ENCODE results near the gene CD79B. TPM values are rescaled to one million over a fixed set of nuclear protein-coding genes. Genes with fewer than 3 reads are reported as not detected.
A peak's percentile ranks its signal among the peaks of the same experiment; 100 is the strongest.
"Not testable (repeated sequence)": the region's sequence is repeated elsewhere in the genome, so short reads cannot be mapped to it uniquely, and the experiment has no call there.

The CD79B gene
- total RNA-seq, 1 donor from 2014 or later, result not detected

DNA sequence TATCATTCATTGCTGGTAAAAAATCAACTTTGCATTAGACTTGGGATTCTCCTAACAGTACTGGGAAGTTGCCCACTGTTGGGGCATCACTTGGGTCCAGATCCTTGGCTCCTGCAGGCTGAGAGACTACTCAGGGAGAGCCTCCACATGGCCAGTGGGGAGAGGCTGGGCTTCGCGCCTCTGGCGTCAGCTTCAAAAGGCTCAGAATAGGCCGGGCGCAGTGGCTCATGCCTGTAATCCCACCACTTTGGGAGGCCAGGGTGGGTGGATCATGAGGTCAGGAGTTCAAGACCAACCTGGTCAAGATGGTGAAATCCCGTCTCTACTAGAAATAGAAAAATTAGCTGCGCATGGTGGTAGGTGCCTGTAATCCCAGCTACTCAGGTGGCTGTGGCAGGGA is 17.7 kb downstream of the CD79B start:
- TF ChIP-seq, protein P1, sequence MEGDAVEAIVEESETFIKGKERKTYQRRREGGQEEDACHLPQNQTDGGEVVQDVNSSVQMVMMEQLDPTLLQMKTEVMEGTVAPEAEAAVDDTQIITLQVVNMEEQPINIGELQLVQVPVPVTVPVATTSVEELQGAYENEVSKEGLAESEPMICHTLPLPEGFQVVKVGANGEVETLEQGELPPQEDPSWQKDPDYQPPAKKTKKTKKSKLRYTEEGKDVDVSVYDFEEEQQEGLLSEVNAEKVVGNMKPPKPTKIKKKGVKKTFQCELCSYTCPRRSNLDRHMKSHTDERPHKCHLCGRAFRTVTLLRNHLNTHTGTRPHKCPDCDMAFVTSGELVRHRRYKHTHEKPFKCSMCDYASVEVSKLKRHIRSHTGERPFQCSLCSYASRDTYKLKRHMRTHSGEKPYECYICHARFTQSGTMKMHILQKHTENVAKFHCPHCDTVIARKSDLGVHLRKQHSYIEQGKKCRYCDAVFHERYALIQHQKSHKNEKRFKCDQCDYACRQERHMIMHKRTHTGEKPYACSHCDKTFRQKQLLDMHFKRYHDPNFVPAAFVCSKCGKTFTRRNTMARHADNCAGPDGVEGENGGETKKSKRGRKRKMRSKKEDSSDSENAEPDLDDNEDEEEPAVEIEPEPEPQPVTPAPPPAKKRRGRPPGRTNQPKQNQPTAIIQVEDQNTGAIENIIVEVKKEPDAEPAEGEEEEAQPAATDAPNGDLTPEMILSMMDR (IDR thresholded peaks at IDR 0.05; ENCODE audit: unreplicated experiment), result no peak
- peaks cover 60% of the 10 kb centered on the region for H3K27me3 Mint-ChIP-seq (ENCODE audit: low read depth)
- peaks cover 2% of the 10 kb centered on the region for H3K4me1 Mint-ChIP-seq
- H3K27ac Mint-ChIP-seq, result no peak overlapping the region
- H3K9me3 Mint-ChIP-seq, result no peaks in the 10 kb centered on the region
- no peak overlapping the region for H3K4me3 Mint-ChIP-seq
- no peak for DNase-seq (ENCODE audit: low spot score in 2 of 2, unreplicated experiment in 2 of 2)
- no peaks in the 10 kb centered on the region for H3K36me3 Mint-ChIP-seq

DNA sequence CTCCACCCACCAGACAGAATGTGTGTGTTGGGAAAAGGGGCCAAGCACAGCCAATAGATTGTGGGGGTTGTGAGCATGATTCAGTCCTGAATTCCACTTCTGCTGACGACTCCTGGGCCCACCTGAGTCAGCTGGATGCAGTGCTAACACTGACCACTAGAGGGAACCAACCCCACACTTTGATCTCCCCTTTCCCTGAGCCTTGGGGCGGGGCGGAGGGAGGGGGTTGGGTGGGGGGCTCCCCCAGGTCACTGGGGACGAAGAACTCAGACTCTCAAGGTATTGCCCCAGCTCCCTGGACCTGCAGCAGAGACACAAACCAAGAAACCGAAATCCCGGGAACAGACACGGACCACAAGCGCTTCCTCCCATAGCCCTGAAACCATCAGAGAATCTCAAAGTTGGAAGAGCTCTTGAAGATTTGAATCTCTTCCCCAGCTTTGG is 20.5 kb downstream of the CD79B start:
- Mint-ChIP-seq H3K27ac (no peak overlapping the region), H3K4me1 (peaks cover 7% of the 10 kb centered on the region), H3K4me3 (no peak overlapping the region), H3K9me3 (no peaks in the 10 kb centered on the region), H3K36me3 (no peaks in the 10 kb centered on the region), H3K27me3 (ENCODE audit: low read depth) (peaks cover 60% of the 10 kb centered on the region)
- peak in 1 of 2 experiments; percentile 74 for DNase-seq (ENCODE audit: low spot score in 2 of 2, unreplicated experiment in 2 of 2)
- TF ChIP-seq, protein P1 (IDR thresholded peaks at IDR 0.05; ENCODE audit: unreplicated experiment), result peak; percentile 91

DNA sequence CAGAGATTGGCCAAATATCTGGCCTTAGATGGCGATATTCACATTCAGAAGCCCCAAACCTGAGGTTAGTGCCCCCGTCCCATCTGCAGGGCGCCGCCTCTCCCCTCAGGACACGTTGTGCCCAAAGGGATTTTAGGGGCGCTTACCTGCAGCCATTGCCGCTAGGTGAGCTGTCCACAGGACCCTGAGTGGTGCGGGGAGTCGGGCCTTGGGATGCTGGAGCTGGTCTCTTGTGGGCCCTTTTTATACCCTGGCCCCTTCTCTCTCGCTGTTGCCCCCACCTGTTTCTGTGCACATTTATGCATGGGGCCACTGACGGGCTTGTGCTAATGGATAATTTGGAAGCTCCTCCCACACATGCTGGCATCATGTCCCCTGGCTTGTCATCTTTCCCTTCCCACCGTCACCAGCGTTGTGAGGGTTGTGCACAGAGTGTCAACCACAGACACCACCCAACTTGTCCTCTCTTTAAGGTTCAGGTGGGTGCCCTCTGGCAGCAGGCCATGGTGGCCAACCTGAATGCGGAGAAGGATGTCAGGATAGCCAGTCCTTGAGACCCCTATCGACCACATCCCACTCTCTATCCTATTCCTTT is 21.0 kb downstream of the CD79B start, which contains the start of gene CSHL1:
TSS of gene CSHL1 (minus strand) at position 218 of the 595 bp plus-strand sequence. CDS start at position 156, 62 bp downstream.
- no peak for DNase-seq (ENCODE audit: low spot score in 2 of 2, unreplicated experiment in 2 of 2)
- no peaks in the 10 kb centered on the region for H3K9me3 Mint-ChIP-seq
- H3K4me1 Mint-ChIP-seq, result peaks cover 7% of the 10 kb centered on the region
- TF ChIP-seq, protein P1 (IDR thresholded peaks at IDR 0.05; ENCODE audit: unreplicated experiment), result no peak
- H3K27ac Mint-ChIP-seq, result no peak within 1 kb of the TSS
- no peak within 1 kb of the TSS for H3K4me3 Mint-ChIP-seq
- no peaks in the 10 kb centered on the region for H3K36me3 Mint-ChIP-seq
- H3K27me3 Mint-ChIP-seq (ENCODE audit: low read depth), result peaks cover 54% of the 10 kb centered on the region

DNA sequence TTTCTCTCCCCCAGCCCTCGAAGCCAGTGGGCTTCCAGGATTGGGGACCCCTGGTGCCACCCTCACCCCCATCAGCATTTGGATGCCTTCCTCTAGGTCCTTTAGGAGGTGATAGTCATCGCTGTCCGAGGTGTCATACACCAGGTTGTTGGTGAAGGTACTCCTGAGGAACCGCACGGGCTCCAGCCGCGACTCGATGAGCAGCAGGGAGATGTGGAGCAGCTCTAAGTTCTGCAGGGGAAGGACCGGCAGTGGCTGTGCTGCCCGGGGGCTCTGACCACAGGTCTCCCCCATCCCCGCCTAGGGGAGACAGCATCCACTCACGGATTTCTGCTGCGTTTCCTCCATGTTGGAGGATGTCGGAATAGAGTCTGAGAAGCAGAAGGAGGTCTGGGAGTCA is 22.0 kb downstream of the CD79B start:
- Mint-ChIP-seq H3K4me1 (peaks cover 7% of the 10 kb centered on the region), H3K27ac (no peak overlapping the region), H3K4me3 (no peak overlapping the region), H3K9me3 (no peaks in the 10 kb centered on the region), H3K36me3 (no peaks in the 10 kb centered on the region), H3K27me3 (ENCODE audit: low read depth) (peaks cover 45% of the 10 kb centered on the region)
- TF ChIP-seq, protein P1 (IDR thresholded peaks at IDR 0.05; ENCODE audit: unreplicated experiment), result no peak
- DNase-seq (ENCODE audit: low spot score in 2 of 2, unreplicated experiment in 2 of 2), result no peak

DNA sequence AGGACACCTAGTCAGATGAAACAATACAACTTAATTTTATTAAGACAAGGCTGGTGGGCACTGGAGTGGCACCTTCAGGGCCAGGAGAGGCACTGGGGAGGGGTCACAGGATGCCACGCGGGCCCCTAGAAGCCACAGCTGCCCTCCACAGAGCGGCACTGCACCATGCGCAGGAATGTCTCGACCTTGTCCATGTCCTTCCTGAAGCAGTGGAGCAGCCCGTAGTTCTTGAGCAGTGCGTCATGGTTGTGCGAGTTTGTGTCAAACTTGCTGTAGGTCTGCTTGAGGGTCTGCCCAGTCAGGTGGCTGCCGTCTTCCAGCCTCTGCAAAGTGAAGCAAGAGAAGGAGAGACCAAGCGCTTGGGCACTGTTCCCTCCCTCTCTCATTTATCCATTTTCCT is 22.5 kb downstream of the CD79B start:
- not testable (repeated sequence) for H3K36me3 Mint-ChIP-seq

DNA sequence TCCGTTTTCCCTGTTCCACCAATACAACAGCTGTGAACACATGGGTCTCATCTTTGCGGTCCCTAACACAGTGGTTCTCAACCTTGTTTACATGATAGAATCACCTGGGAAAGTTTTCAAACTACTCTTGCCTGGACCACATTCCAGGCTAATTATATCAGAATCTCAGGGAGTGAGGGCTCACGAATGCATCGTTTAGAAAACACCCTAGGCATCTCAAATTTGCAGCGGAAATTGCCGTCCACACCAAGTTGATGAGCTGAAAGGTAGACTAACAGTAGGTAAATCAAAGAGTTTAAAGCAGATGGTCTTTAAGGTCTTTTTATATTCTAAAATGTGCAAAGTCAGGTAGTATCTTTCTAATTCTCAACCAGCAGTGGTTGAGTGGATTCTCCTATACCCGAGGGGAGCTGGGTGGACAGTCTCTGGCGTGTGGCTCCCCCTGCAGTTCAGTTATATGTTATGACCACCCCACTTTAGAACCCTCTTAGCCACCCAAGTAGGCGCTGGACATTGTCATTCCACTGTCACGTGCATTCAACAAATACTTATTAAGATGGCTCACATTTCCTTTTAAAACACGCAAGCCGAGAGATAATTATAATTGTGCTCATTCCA is 24.9 kb downstream of the CD79B start:
- H3K27ac Mint-ChIP-seq; H3K4me3 Mint-ChIP-seq; H3K9me3 Mint-ChIP-seq; H3K4me1 Mint-ChIP-seq; H3K36me3 Mint-ChIP-seq; DNase-seq (ENCODE audit: low spot score in 2 of 2, unreplicated experiment in 2 of 2): not testable (repeated sequence)
- TF ChIP-seq, protein P1 (IDR thresholded peaks at IDR 0.05; ENCODE audit: unreplicated experiment), result peak; percentile 19
- H3K27me3 Mint-ChIP-seq (ENCODE audit: low read depth), result peaks cover 44% of the 10 kb centered on the region

More for the DNA sequence above, 22.5 kb downstream of the CD79B start:
- H3K4me3 Mint-ChIP-seq; H3K27ac Mint-ChIP-seq; DNase-seq (ENCODE audit: low spot score in 2 of 2, unreplicated experiment in 2 of 2); H3K4me1 Mint-ChIP-seq; H3K9me3 Mint-ChIP-seq: not testable (repeated sequence)
- peaks cover 42% of the 10 kb centered on the region for H3K27me3 Mint-ChIP-seq (ENCODE audit: low read depth)

DNA sequence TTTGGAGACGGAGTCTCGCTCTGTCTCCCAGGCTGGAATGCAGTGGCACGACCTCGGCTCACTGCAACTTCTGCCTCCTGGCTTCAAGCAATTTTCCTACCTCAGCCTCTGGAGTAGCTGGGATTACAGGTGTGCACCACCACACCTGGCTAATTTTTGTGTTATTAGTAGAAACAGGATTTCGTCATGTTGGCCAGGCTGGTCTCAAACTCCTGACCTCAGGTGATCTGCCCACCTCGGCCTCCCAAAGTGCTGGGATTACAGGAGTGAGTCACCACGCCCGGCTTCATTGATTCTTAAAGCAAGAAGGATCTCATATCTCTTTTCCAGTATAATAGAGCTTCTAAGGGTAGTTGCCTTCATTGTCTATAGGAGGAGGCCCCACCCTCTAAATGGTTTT is 27.3 kb downstream of the CD79B start:
- not testable (repeated sequence) for H3K36me3 Mint-ChIP-seq; H3K9me3 Mint-ChIP-seq; DNase-seq (ENCODE audit: low spot score in 2 of 2, unreplicated experiment in 2 of 2); H3K27ac Mint-ChIP-seq; H3K4me1 Mint-ChIP-seq; H3K4me3 Mint-ChIP-seq
- peaks cover 39% of the 10 kb centered on the region for H3K27me3 Mint-ChIP-seq (ENCODE audit: low read depth)
